ENCODE measurements around the gene PRIMPOL.
"Not testable (repeated sequence)": the region's sequence is repeated elsewhere in the genome, so short reads cannot be mapped to it uniquely, and the experiment has no call there.

PRIMPOL gene, protein sequence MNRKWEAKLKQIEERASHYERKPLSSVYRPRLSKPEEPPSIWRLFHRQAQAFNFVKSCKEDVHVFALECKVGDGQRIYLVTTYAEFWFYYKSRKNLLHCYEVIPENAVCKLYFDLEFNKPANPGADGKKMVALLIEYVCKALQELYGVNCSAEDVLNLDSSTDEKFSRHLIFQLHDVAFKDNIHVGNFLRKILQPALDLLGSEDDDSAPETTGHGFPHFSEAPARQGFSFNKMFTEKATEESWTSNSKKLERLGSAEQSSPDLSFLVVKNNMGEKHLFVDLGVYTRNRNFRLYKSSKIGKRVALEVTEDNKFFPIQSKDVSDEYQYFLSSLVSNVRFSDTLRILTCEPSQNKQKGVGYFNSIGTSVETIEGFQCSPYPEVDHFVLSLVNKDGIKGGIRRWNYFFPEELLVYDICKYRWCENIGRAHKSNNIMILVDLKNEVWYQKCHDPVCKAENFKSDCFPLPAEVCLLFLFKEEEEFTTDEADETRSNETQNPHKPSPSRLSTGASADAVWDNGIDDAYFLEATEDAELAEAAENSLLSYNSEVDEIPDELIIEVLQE

DNA sequence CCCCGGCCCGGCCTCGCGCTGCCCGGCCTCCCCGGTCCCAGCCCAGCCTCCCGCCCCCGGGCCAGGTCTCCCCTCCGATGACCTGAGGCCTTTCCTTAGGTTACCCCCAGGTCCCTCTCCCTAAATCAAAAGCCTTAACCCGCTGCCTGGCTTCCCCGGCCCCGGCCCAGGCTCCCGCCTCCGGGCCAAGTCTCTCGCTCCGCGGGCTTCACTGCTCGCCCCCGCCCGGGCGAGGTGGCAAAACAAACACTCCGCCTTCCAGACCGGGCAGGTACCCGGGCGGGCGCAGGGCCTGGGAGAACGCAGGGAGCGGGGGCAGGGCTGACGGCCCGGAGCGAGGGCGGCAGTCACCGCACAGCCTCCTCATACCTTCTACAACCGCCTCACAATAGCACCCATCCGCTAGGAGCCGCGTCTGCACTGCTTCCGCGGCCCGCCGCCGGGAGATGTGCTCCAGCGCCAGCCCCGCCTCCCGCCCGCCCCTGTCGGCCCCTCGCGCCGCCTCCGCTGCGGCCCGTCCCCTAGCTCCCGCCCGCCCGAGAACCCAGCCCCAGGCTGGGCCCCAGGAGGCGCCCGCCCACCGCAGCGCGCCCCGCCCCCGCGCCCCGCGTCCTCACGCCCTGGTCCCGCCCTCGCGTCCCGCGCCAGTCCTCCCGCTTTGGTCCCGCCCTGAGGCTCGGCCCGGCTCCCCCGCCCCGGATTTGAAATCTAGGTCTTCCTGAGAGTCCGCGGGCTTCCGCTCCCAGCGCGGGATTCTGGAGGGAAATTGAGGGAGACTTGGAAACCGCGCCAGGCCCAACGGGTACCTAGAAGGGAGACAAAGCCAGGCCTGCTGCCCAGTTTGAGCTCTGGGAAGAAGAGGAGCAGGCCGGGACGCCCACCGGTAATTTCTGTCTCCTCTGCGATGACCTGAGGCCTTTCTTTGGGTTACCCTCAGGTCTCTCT lies at the start of gene PRIMPOL, which contains the start of gene CASP3:
PRIMPOL (plus strand) TSS at position 713 of the 945 bp plus-strand sequence. CDS start 7,403 bp downstream, outside the sequence.
CASP3 (minus strand) TSS at position 422 of the 945 bp plus-strand sequence. CDS start 10,994 bp downstream, outside the sequence.
- in situ Hi-C loops (cut with MboI; ENCODE audit: low sequenced_read_pairs): no loop called here

DNA sequence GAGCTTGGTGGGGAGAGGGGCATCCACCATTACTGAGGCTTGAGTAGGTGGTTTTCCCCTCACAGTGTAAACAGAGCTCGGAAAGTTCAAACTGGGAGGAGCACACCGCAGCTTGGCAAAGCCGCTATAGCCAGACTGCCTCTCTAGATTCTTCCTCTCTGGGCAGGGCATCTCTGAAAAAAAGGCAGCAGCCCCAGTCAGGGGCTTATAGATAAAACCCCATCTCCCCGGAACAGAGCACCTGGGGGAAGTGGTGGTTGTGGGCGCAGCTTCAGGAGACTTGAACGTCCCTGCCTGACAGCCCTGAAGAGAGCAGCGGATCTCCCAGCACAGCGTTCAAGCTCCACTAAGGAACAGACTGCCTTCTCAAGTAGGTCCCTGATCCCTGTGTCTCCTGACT lies 48.6 kb upstream of the PRIMPOL start:
- in situ Hi-C loops (cut with MboI; ENCODE audit: low sequenced_read_pairs): not testable (repeated sequence)

DNA sequence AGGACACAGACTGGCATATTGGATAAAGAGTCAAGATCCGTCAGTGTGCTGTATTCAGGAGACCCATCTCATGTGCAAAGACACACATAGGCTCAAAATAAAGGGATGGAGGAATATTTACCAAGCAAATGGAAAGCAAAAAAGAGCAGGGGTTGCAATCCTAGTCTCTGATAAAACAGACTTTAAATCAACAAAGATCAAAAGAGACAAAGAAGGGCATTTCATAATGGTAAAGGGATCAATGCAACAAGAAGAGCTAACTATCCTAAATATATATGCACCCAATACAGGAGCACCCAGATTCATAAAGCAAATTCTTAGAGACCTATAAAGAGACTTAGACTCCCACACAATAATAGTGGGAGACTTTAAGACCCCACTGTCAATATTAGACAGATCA lies 46.7 kb upstream of the PRIMPOL start:
- in situ Hi-C loops (cut with MboI; ENCODE audit: low sequenced_read_pairs): not testable (repeated sequence)

DNA sequence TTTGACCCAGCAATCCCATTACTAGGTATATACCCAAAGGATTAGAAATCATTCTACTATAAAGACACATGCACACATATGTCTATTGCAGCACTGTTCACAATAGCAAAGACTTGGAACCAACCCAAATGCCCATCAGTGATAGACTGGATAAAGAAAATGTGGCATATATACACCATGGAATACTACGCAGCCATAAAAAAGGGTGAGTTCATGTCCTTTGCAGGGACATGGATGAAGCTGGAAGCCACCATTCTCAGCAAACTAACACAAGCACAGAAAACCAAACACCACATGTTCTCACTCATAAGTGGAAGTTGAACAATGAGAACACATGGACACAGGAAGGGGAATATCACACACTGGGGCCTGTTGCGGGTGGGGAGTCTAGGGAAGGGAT lies 42.1 kb upstream of the PRIMPOL start:
- in situ Hi-C loops (cut with MboI; ENCODE audit: low sequenced_read_pairs): not testable (repeated sequence)

DNA sequence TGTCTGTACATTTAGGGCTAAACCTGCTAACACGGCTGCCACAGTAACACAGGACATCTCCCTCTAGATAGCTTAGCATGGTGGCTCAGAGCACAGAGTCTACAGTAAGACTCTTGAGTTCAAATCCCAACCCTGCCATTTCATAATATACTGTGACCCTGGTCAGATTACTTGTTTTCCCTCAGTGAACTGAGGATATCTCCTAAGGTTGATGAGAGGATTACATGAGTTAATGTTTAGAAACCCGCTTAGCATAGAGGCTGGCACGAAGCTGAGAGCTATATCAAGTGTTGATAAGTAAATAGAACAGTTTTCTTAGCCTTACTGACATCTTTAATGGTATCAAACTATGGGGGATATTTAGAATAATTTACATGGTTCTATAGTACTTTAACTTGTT lies 37.5 kb upstream of the PRIMPOL start:
- in situ Hi-C loops (cut with MboI; ENCODE audit: low sequenced_read_pairs): no loop called here

DNA sequence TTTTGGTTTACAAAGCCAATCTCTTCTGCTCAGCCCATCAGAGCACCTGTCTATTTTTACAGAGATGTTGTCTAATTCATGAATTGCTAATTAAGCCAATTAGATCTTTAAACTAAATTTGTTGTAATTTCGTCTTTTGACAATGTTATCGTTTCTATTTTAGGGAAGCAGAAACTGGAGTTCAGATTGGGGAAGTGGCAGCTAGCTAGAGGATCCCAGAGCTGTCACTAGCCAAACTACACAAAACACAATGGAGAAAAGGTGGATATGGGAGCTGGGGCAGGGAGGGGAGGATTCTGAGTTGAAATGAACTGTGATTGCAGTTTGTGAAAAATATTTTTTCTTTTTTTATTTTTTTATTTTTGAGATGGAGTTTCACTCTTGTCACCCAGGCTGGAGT lies 36.1 kb upstream of the PRIMPOL start:
- in situ Hi-C loops (cut with MboI; ENCODE audit: low sequenced_read_pairs): no loop called here

DNA sequence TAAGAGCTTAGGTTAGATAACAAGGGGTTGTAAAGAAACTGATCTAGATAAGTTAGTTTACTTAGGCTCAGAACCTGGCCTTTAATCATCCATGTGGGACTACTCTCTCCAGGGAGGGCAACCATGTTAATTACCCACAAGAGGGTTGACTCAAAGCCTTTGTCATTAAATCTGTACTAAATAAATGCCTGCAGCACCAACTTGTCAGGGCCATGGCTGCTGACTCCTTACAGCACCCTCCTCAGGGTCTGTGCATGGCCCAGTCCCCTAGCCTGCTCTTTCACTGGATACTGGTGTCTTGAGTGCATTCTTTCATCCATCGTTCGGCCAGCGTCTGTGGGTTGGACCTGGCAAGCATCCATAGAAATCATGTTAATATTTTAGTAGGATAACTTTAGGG lies 35.0 kb upstream of the PRIMPOL start:
- in situ Hi-C loops (cut with MboI; ENCODE audit: low sequenced_read_pairs): no loop called here

DNA sequence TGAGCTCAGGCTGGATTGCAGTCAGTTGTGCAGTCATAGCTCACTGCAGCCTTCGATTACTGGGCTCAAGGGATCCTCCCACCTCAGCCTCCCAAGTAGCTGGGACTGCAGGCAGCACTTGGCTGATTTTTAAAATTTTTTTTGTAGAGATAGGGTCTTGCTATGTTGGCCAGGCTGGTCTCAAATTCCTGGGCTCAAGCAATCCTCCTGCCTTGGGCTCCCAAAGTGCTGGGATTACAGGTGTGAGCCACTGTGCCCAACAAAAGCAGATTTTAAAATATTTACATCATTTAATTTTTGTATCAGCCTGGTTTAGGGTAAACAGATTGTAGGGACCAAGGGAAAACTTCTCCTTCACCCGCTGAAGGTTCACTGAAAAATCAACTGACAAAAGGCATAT lies 33.4 kb upstream of the PRIMPOL start:
- in situ Hi-C loops (cut with MboI; ENCODE audit: low sequenced_read_pairs): not testable (repeated sequence)

DNA sequence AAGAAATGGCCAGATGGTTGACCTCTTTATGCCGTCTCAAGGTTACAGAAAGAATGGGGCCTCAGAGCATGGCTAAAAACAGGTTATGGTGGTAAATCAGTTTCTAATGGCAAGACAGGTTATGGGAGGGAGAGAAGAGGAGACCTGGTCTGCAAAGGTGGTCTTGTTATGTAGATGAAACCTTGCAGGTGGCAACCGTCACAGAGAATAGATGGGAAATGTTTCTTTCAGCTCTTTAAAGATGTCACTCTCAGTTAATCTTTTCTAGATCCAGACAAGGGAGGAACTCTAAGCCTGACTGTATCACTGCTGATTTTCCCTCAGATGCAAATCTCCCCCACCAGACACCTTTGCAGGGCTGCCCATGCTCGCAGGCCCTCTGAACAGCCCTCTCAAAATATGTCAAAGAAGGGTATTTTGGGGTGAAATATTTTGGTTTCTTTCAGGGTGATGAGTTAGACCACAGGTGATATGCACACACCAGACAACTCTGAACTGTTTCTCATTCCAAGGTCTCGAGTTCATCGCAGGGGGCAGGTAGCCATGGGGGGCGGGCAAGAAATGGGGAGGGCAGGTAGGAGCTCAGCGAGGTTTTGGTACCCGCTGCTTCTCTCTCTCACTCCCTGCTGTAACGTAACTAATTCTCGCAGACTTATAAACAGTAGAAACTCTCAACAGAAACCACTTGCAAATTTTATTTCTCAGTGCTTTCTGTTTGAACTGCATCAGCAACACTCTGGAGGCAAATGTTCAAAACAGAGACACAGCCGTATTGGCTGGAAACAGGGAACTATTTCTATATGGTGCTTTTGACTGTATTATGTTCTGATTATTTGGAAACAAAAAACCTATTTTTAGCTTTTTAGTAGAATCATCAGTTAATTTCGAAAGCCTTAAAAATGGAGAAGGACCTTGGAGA lies 32.6 kb upstream of the PRIMPOL start:
- in situ Hi-C loops (cut with MboI; ENCODE audit: low sequenced_read_pairs): no loop called here

DNA sequence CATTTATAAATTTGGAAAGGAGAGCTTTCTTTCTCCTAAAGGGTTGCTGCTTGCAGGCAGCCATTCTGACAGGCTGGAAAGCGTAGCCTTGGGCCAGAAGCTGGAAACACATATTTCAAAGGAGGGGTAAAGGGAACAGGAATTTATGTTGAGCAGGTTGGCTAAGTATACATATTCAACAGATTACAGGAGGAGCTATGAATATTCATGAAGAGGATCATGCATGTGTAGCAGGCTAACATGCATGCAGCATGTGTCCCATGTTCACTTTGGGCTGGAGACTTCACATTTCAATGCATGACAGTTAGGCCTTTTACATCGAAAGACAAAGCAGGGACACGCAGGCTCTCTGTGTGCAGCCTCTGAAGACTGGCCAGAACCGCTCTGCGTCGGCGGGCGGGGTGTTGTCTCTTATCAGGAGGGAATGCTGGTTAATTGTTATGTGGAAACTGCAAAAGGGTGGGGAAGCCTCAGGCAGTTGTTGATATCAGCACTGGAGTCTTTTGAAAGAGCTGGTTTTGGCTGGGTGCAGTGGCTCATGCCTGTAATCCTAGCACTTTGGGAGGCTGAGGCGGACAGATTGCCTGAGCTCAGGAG lies 31.8 kb upstream of the PRIMPOL start:
- in situ Hi-C loops (cut with MboI; ENCODE audit: low sequenced_read_pairs): no loop called here

DNA sequence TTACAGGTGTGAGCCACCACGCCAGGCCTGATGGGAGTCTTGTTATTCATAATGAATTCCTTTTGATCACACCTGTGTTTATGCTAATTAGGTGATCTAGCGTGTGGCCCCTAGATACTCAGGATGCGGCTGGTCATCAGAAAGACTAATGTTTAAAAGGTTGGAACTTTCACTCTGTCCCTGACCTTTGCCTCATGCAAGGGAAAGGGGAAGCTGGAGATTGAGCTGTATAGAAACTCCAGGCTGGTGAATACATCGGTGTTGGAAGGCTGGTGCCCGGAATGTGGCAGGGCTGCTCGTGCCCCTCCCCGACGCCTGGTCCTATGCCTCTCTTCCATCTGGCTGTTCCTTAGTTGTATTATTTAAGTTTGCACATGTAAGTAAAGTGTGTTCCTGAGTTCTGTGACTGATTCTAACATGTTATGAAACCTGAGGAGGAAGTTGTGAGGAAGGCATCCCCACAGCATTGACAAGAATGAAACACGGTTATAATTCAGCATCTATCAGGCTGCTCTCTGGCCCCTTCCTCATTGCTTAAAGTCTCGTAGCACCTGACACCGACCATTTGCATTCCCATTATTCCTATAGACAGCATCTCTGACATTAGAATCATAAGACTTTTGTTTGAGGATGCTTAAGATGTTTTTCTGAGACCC lies 29.2 kb upstream of the PRIMPOL start:
- in situ Hi-C loops (cut with MboI; ENCODE audit: low sequenced_read_pairs): no loop called here

DNA sequence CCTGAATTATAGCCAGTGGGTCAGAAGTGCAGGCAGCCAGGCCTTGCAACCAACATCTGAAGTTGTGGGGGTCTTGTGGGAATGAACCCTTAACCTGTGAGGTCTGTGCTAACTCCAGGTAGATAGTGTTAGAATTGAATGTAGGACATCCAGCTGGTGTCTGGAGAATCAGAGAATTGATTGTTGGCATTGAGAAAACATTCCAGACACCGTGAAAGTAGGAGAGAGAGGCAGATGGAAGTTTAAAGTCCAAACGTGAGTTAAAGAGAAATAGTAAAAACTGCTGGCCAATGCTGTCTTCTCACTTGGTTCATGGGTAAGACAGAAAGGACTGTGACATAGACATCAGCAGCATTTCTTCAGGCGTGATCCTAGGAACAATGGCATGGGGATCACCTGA lies 28.0 kb upstream of the PRIMPOL start:
- in situ Hi-C loops (cut with MboI; ENCODE audit: low sequenced_read_pairs): no loop called here

DNA sequence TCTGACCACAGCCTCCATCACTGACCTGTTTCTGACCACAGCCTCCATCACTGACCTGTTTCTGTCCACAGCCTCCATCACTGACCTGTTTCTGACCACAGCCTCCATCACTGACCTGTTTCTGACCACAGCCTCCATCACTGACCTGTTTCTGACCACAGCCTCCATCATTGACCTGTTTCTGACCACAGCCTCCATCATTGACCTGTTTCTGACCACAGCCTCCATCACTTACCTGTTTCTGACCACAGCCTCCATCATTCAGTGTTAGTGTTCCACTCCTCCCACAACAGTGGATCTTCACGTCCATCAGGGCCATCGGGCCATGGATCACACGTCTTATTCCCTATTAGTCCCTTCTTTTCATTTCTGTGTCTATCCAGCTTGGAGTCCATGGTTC lies 25.0 kb upstream of the PRIMPOL start:
- in situ Hi-C loops (cut with MboI; ENCODE audit: low sequenced_read_pairs): not testable (repeated sequence)

DNA sequence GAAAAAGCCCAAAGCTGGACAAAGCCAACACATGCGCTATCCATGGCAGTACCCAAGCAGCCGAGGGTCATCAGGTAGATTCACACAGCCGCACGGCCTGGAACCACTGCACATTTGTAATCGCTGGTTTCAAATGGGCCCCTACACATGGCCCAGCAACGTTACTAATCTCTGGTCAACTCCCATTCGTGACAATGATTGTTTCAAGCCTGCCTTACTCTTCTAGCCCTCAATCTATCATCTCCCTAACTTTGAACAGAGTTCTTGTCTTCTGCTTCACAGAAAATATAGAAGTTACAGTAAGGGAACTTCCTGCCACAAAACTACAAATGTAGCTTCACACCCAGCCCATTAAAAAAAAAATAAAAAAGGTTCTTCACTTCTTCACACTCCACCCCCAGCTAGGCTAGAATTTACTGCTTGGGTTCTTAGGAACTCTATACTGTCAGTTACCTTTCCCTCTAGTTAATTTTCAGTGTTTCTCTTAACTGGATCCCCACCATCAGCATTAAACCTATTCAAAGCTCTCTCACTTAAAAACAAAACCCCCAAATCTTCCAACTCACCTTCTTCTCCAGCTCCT lies 24.5 kb upstream of the PRIMPOL start:
- in situ Hi-C loops (cut with MboI; ENCODE audit: low sequenced_read_pairs): no loop called here

DNA sequence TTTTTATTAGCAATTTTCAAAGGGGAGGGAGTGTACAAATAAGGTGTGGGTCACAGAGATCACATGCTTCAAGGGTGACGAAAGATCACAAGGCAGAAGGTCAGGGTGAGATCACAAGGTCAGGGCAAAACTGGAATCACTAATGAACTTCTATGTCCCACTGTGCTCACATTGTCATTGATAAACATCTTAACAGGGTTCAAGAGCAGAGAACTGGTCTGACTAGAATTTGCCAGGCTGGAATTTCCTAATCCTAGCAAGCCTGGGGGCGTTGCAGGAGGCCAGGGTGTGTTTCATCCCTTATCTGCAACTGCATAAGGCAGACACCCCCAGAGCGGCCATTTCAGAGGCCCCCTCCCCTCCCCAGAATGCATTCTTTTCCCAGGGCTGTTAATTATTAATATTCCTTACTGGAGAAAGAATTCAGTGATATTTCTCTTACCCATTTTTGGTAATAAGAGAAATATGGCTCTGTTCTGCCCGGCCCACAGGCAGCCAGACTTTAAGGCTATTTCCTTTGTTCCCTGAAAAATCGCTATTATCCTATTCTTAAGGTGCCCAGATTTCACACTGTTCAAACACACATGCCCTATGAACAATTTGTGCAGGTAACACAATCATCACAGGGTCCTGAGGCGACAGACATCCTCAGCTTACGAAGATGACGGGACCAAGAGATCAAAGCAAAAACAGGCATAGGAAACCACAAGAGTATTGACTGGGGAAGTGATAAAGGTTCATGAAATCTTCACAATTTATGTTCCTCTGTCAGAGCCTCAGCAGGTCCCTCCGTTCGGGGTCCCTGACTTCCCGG lies 23.5 kb upstream of the PRIMPOL start:
- in situ Hi-C loops (cut with MboI; ENCODE audit: low sequenced_read_pairs): not testable (repeated sequence)

DNA sequence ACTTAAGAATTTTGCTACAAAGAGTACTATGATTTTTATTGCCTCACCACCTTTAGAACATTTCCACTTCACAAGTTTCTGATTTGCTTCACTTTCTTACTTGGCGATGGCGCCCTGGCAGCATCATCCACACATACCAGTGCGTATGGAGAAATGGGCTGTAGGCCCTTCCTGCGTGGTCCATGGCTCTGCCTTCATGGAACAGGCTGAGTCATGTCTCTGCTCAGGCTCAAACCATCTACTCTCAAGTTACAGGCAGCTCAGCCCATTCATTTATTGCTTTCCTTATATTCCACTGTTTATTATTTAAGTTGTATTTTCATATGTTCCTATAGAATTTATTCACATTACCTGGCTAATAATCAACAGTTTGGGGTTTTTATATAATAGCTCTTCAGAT lies 21.4 kb upstream of the PRIMPOL start:
- in situ Hi-C loops (cut with MboI; ENCODE audit: low sequenced_read_pairs): no loop called here

DNA sequence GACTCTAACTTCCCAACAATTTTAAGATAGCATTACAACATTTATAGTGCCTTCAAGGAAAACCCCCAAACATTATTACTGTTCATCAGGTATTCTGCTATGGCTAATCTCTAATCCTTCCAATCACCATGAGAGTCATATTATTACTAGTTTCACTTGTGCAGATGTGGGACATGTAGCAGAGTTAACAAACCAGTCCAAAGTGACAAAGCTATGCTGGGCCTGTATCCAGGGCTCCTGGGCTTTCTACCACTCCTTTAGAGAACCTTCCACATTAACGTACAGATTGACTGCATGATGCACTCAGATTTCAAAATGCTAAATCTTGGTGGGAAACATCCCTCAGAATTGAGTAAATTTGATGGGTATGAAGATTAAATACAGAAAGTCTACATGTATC lies 16.7 kb upstream of the PRIMPOL start:
- in situ Hi-C loops (cut with MboI; ENCODE audit: low sequenced_read_pairs): no loop called here

DNA sequence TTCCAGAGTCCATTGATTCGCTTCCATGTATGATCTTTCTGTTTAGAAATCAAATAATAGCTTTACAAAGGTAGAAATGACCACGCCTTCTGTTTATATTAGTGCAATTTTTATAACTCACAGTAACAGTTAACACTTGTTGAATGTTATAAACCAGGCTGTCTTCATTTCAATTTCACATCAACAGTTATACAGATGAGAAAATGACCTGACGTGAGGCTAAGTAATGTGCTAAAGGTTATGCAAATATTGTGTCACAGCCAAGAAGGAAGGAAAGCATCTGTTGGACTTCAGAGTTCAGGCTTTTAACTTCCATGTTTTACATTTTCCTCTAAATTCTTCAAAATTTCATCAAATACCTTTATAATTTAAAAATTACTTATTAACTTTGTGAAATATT lies 14.2 kb upstream of the PRIMPOL start:
- in situ Hi-C loops (cut with MboI; ENCODE audit: low sequenced_read_pairs): no loop called here
